Tibial artery (tissue), 4 donors: ENCODE data around the gene OR10X1.

Experiments
- DNase-seq, 2 donors: peaks; one replicate each; pipeline ENCODE4 v3.0.0-alpha.2; 2019
- H3K27ac ChIP-seq, 2 donors: fragments of 200-600 bp; sonication (generic) in 1 of 2; 1 replicate in 1 of 2; 2 replicates in 1 of 2; pipeline ENCODE4 v1.5.1; 2018 to 2019; ENCODE audit warnings: mild to moderate bottlenecking in 1 of 2
- H3K27me3 ChIP-seq, 2 donors: fragments of 200-600 bp; sonication (generic) in 1 of 2; one replicate each; pipeline versions ENCODE4 v1.5.1 to v1.6.0; 2016 to 2019
- H3K36me3 ChIP-seq, 3 donors: fragments of 200-600 bp; sonication (generic) in 2 of 3; one replicate each; pipeline ENCODE4 v1.5.1; 2016 to 2019; ENCODE audit warnings: mild to moderate bottlenecking in 2 of 3
- H3K4me1 ChIP-seq, 4 donors: fragments of 200-600 bp; sonication (generic) in 2 of 4; 1 replicate in 3 of 4; 2 replicates in 1 of 4; pipeline ENCODE4 v1.5.1; 2016 to 2019
- H3K4me3 ChIP-seq, 2 donors: fragments of 200-600 bp; sonication (generic) in 1 of 2; 1 replicate in 1 of 2; 2 replicates in 1 of 2; pipeline ENCODE4 v1.5.1; 2018 to 2019; ENCODE audit warnings: mild to moderate bottlenecking in 2 of 2
- H3K9me3 ChIP-seq, 3 donors: fragments of 200-600 bp; sonication (generic) in 1 of 3; one replicate each; pipeline ENCODE4 v1.5.1; 2016 to 2019
- CTCF ChIP-seq, 2 experiments: fragments of 200-600 bp in 1 of 2; fragments of 450-650 bp in 1 of 2; IDR thresholded peaks; one replicate each; pipeline ENCODE4 v1.5.1; 2017 to 2019; ENCODE audit warnings: antibody characterized with exemption in 2 of 2, mild to moderate bottlenecking in 1 of 2, moderate library complexity in 1 of 2
- intact Hi-C: fragments of 100-400 bp; cut with DNase I; formaldehyde crosslinking; loops from one replicate; pipeline ENCODE4 v1.15.0; 2023; ENCODE audit warnings: low total_unique reads

OR10X1 gene

DNA sequence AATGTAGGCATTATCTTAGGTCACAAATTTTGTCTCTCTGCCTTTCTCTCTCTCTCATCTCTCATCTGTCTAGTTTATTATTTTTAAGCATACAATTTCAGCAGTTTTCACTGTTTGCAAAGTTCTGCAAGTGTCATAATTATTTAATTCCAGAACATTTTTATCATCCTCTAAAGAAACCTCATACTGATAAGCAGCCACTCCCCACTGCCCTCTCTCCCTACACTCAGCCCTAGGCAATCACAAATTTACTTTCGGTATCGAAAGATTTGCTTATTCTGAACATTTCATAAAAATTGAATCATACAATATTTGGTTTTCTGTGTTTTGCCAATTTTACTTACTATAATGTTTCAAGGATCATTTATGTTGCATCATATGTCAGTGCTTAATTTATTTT is 42.1 kb downstream of the OR10X1 start:
- intact Hi-C loops: no loop called here
- Histone ChIP-seq H3K27me3 (no peaks in the 10 kb centered on the region), H3K4me3 (no peak overlapping the region), H3K36me3 (no peaks in the 10 kb centered on the region), H3K4me1 (no peaks in the 10 kb centered on the region), H3K9me3 (no peaks in the 10 kb centered on the region), H3K27ac (no peak overlapping the region)
- no peak for TF ChIP-seq CTCF (IDR thresholded peaks at IDR 0.05)
- DNase-seq: no peak

GRCh38 chr1:158534496-158534895 is 45.2 kb downstream of the OR10X1 start:
- TF ChIP-seq CTCF (IDR thresholded peaks at IDR 0.05): no peak
- H3K36me3 ChIP-seq: no peaks in the 10 kb centered on the region
- H3K4me3 ChIP-seq: no peak overlapping the region
- DNase-seq: no peak
- H3K4me1 ChIP-seq: no peaks in the 10 kb centered on the region
- no peak overlapping the region for H3K27ac ChIP-seq
- H3K9me3 ChIP-seq: no peaks in the 10 kb centered on the region
- no peaks in the 10 kb centered on the region for H3K27me3 ChIP-seq
- intact Hi-C loops: no loop called here
